D721Med (cell line): Measurements from ENCODE around the gene STIM1.

Source experiments
- DNase-seq: peaks from one replicate; pipeline ENCODE4 v3.0.0; 2011; ENCODE audit warnings: low spot score; ENCODE audit not compliant: insufficient read length
- FAIRE-seq: peaks from 2 replicates; lab custom pipeline; 2011; peaks lifted over from hg19 to GRCh38; lab: Jason Lieb, UNC
- TF ChIP-seq, protein P1 (sequence below): IDR thresholded peaks from 2 replicates; pipeline ENCODE4 v1.5.1; 2012; ENCODE audit warnings: mild to moderate bottlenecking, control low read depth; ENCODE audit not compliant: insufficient read depth; ENCODE audit errors: missing control alignments

Gene STIM1

DNA sequence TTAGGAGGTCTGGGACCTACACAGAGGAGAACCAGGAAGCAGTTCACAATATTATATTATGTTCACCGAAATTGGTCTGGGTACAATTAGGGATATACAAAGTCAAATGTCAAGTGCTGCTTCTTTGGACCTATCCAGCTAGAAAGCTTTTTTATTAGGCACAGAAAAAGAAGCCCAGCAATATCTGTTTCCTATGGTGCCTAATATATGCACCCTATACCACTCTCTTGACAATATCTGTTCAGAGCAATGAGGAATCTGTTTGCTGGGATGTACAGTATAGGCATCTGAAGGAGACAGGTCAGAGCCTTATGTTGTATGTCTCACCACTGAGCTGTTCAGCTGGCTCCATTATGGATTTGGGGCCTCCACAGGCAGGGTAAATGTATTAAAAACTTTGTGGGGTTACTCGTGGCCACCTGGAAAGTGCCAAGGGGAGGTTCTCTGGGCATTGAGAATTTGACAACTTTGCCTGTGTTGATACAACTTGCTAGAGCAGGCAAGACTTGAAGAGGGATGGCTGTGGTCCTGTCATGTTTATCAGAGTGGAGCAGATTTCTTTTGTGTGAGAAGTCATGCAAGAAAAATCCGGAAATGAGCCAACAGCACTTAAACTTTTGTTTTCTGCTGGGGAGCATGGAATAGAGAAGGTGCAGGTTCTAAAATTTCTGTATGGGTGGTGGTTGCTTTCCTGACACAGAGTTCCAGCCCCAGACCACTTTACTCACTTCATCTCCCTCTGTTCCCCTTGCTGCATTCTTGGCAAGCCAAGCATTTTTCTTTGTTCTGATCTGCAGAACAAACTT lies 10.1 kb downstream of the STIM1 start:
- DNase-seq (no peak), FAIRE-seq (no peak)
- TF ChIP-seq, protein P1, sequence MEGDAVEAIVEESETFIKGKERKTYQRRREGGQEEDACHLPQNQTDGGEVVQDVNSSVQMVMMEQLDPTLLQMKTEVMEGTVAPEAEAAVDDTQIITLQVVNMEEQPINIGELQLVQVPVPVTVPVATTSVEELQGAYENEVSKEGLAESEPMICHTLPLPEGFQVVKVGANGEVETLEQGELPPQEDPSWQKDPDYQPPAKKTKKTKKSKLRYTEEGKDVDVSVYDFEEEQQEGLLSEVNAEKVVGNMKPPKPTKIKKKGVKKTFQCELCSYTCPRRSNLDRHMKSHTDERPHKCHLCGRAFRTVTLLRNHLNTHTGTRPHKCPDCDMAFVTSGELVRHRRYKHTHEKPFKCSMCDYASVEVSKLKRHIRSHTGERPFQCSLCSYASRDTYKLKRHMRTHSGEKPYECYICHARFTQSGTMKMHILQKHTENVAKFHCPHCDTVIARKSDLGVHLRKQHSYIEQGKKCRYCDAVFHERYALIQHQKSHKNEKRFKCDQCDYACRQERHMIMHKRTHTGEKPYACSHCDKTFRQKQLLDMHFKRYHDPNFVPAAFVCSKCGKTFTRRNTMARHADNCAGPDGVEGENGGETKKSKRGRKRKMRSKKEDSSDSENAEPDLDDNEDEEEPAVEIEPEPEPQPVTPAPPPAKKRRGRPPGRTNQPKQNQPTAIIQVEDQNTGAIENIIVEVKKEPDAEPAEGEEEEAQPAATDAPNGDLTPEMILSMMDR: no peak

DNA sequence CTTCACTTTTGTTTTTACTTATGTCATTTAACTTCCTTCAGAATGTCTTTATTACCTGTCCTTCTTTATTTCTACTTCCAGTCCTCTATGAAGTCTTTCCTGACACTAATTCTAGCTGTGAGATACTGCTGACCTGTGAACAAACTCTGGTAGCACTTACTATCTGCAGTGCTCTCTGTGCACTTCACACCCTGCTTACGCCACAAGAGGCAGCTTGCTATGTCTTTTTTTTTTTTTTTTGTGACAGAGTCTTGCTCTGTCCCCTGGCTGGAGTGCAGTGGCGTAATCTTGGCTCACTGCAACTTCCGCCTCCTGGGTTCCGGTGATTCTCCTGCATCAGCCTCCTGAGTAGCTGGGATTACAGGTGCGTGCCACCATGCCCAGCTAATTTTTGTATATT lies 10.7 kb downstream of the STIM1 start:
- DNase-seq: no peak
- TF ChIP-seq, protein P1: no peak
- FAIRE-seq: no peak

DNA sequence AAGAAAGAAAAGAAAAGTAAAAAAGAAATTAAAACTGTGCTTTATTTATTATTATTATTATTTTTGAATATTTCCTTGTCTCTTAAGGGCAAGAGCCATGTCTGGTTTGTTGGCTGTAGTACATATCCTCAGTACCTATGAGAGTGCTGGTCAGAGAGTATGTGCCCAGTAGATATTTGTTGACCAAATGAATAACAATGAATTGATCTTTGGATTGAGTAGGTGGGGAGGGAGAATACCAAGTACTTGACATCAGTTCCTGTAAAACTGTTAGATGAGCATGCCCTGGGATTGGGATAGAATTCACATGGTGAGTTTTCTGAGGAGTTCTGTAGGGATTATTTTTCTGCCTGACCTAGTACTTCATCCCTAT lies 11.4 kb downstream of the STIM1 start:
- FAIRE-seq (no peak), DNase-seq (no peak)
- TF ChIP-seq, protein P1: no peak

DNA sequence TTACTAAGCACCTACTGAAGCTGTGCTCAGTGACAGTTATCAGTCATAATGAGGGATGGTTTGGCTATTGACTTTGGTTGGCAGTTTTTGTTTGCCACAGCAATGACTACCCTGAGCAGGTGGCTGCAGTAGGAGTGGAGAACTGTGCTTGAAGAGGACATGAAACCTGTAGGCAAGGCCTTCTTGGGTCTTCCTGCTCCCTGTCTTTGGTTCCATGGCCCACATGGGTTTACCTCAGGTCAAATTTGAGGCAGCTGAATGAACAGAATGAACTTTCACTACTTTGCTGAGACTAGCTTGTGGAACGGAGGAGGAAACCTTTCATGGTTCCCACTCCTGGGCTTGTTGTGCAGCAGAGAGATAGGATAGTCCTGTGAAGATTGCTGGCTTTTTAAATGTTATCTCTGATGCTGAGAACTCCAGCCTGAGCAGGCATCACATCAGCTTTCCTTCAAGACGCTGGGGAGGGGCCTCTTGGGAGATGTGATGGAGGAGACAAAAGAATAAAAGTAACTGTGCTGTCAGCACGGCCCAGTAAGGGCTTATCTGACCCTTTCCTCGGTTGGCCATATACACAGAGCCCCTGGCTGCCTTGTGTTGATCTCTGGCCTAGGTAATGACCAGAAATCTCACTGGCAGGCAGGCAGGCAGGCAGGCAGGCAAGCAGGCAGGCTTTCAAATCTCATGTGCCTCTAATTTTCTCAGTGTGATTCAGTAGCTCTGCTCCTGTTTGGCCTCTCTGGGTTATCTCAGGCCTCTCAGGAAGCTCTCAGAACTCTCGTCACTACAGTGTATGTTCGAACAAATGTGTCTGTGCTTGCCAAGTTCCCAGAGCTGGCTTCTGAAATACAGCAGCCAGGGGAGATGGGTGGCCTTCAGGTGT lies 12.0 kb downstream of the STIM1 start:
- FAIRE-seq: no peak

DNA sequence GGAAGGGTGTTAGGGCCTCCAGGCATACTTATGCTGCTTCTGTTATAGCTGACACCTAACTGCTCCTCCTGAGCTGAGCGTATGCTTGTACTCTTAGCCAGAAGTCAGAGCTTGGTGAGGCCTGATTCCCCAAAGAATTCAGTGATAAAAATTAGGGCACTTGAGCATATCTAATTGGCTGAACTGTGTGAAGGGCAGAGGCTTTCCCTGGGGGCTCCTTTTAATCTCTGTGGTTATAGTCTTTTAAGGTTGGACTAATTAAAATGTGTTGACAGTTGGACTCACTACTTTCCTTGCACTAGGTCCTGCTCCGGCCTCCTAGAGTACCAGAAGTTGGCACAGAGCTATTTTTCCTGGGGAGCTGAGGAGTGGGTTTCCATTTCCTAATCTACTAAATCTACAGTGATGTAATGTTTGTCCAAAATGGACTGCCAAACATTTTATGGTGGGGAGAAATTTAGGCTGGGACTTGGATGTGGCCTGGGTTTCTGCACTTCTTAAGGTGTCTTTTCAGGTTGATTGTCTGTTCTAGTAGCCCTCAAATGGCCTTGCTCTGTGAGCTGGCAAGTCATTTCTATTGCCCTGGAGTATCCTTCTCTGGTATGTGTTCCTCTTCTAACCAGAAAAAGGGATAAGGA lies 18.4 kb downstream of the STIM1 start:
- DNase-seq (no peak), FAIRE-seq (no peak)
- TF ChIP-seq, protein P1: no peak

More for the DNA sequence above, 12.0 kb downstream of the STIM1 start:
- TF ChIP-seq, protein P1: no peak
- no peak for DNase-seq

DNA sequence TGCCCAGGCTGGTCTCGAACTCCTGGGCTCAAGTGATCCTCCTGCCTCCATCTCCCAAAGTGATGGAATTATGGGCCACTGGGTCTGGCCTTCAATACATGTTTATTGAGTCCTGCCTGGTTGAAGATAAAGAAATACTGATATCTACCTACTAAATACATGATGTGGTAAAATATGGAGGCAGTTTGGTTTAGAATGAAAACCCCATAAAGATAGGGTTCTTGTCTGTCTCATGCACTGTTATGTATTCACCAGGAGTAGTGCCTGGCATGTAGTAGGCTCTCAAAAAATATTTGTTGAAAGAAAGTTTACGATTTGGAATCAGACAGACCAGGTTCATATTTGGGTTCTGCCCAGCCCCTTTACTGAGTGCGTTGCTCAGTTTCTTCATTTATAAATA lies 21.1 kb downstream of the STIM1 start:
- FAIRE-seq (no peak), DNase-seq (no peak)
- TF ChIP-seq, protein P1: no peak
